Embryonic facial prominence (tissue), 1 donor: Measurements from ENCODE around the gene SLC39A9.
"Not testable (repeated sequence)": the region's sequence is repeated elsewhere in the genome, so short reads cannot be mapped to it uniquely, and the experiment has no call there.

ENCODE experiments used
- DNase-seq: peaks from one replicate; pipeline ENCODE4 v3.0.0-alpha.2; 2016; ENCODE audit errors: extremely low spot score

The SLC39A9 gene

DNA sequence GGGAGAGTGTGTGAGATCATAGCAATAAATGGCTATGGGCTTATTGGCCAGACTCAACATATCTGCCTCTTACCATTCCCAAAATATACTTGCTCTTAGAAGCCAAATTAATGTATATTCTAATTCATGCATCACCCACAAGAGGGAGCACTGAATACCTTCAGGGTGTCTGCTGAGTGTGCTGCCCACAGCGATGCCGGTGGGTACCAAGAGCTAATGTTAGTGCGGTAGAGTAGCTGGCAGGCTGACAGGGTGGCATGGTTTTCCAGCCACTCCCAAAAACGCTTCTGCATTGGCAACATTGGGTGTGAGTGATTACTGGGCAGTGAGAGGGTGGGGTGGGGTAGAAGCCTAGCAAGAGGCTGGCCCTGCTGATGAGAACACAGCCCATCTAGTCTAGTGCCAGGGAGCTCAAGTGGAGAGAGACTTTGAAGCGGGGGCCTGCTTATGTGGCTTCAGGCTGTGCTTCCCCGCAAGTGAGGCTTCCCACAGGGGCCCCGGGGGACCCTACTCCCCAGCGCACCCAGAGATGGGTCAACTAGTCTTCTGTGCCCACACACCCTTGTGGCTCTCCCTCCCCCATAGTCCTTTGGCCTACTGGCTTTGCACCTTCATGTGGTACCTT is 76.8 kb downstream of the SLC39A9 start:
- no peak for DNase-seq

DNA sequence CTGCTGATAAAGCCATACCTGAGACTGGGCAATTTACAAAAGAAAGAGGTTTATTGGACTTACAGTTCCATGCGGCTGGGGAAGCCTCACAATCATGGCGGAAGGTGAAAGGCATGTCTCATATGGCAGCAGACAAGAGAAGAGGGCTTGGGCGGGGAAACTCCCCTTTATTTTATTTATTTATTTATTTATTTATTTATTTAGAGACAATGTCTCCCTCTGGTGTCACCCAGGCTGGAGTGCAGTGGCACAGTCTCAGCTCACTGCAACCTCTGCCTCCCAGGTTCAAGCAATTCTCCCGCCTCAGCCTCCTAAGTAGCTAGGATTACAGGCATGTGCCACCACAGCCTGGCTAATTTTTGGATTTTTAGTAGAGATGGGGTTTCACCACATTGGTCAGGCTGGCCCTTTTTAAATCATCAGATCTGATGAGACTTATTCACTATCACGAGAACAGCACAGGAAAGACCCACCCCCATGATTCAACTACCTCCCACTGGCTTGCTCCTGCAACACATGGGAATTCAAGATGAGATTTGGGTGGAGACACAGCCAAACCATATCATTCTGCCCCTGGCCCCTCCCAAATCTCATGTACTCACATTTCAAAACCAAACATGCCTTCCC is 78.4 kb downstream of the SLC39A9 start:
- DNase-seq, result not testable (repeated sequence)

DNA sequence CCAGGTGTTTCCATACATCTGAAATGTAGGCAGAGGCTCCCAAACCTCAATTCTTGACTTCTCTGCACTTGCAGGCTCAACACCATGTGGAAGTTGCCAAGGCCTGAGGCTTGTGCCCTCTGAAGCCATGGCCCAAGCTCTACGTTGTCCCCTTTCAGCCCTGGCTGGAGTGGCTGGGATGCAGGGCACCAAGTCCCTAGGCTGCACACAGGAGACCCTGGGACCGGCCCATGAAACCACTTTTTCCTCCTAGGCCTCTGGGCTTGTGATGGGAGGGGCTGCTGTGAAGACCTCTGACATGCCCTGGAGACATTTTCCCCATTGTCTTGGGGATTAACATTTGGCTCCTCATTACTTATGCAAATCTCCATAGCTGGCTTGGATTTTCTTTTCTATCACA is 79.6 kb downstream of the SLC39A9 start:
- not testable (repeated sequence) for DNase-seq

DNA sequence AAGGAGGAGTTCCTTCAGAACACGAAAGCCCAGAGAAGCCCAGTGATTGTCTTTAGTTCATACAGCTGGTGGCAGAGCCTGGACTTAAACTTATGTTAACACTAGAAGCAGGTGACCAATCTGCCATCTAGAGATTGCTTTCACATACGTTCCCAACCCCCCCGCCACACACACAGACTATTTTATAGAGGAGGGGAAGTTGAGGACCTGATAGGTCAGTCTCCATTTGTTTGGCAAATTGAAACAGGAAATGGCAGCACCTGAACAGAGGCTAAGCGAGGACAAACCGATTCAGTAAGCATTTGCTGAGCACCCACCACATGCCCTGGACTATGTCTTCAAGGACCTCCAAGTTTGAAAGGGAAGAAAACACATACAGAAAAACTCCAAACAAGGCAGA is 81.2 kb downstream of the SLC39A9 start:
- DNase-seq, result no peak

DNA sequence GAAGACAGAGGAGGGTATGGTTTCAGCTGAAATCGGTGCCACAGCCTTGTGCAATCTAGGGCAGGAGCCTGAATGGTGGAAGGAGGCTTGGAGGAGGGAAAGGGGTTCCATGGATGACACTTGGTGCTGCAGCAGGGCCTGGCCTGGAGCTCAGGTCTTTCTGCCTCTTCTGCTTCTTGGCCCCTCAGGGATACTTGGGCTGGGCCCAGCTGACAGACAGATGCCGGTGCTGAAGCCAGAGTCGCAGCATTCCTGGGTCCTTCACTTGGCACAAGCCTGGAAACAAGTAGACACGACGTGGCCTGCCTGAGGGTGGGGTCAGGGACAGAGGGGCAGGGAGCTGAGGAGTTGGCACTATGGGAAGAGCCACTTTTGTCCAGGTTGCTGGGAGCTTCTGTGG is 81.6 kb downstream of the SLC39A9 start:
- no peak for DNase-seq

DNA sequence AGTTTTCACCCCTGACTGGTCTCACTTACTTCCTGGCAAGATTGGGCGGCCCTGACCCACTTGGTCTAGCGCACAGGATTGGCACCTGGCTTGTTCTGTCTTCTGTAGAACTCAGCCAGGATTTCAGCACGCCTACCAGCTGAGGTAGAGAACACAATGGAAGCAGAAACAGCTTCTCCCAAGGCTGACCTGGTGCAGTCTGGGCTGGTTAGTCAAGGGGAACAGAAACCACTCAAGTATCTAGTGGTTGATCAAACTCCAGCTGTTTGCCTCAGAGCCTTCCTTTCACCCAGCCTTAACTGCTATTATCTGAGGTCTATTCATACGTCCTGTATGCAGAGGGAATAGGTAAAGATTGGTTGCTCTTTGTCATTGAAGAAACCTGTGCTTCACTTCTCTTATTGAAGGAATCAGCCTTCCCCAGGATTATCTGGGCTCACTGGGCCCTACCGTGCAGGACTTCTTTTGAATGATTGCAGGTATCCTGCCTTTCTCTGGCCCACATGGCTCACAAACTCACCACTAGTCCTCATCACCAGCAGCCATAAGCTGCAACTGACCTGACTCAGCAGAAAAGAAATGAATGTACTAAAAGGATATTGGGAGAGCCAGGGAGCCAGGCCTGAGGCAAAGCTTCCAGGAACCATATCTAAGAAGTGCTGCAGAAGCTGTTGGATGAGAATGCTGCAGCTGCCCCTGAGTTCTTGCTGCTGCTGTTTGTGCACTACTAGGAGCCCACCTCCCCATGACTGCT is 83.5 kb downstream of the SLC39A9 start:
- no peak for DNase-seq

DNA sequence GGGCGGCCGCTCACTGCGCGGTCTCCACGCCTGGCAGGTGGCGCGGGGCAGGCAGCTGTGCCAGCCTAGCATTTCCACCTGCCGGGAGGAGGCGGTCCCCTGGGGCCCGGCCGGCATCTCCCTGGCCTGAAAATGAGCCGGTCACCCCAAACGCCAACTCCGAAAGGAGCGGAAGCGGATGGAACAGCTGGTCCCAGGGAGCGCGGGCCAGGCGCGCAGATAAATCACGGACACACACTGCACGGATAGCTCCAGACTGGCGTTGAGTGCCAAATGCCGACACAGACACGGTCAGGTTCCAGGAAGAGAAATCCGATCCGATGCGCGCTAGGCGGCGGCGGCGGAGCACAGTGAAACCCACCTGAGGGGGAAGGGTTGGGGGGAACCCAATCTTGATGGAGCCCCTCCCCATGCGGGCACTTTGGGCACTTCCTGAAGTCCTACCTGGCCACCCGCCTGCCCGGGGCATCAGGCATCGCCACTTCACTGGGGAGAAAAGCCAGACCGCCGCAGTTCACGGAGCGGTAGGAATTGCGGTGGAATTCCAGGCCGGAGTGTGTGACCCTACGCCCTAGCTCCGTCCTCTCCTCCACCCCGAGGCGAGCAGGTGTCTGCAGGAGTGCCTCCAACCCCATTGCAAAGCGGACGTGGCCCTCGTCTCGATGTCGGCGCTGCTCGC is 85.4 kb downstream of the SLC39A9 start:
- no peak for DNase-seq

DNA sequence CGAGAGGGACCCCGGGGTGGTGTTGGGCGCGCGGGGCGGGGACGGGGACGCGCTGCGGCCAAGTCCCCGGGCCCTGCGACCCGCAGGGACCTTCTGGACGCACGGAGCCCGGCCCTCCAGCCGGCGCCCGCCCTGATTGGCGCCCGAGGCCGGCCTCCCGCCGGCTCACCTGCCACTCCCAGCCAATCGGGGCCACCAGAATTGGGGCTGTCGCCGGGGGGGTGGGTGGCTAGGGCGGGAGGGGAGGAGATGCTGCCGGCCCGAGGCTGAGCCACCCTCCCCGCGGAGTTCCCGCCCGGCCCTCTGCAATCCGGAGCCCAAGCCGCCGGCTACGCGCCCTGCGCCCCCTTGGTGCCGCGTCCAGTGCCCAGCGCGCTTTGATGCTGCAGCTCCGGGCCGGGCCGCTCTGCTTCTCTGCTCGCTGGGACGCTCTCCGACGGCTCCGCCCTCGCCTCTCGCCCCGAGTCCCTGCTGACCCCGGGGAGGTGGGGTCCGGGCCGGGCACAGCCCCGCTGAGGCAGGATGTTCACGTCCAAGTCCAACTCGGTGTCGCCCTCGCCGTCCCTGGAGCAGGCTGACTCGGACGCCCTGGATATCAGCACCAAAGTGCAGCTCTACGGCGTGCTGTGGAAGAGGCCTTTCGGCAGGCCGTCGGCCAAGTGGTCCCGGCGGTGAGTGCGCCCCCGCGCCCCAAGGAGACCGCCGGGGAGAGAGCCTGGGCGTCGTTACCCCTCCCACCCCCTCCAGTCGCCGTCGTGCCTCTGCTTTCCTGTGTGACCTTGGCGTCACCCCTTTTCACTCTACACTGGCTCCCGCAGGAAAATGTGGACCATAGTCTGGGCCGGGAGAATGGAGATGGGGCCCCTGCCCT is 86.2 kb downstream of the SLC39A9 start, which contains the start of gene PLEKHD1:
Gene PLEKHD1, plus strand, starts transcription at position 285 of the 871 bp plus-strand sequence. Its CDS starts 238 bp downstream, at position 523.
- DNase-seq, result no peak

DNA sequence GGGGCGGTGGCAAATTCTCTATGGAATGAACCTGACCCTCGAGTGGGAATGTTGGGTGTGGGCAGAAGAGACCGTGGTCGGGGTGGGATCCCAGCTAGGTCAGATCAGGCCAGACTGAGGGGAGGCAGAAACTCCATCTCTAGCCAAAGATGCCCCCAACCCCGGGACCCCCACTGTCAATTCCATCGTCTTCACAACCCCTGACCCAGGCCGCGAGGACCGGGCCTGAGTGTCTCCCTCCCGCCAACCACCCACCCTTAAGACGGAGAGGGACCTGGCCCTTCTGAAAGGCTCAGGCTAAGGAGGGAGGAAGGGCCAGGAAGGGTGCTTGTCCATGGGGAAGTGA is 86.8 kb downstream of the SLC39A9 start:
- DNase-seq, result no peak

DNA sequence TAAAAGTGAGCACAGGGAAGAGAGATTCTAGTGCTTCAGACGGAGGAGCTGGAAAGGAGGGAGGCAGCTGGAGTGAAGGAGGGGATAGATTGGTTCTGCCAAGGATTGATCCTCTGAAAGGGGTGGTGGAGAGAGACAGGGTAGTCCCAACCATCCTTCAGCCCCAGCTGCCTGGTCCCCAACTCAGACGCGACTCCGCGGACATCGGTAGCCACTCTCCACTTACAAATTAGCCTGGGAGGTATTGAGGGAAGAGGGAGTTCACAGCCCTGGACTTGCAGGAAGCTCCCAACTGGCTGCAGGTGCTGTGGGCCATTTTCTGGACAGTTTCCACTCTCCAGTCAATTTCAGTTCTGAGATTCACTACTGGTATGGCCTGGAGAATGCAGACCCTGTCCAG is 87.2 kb downstream of the SLC39A9 start:
- DNase-seq, result no peak

DNA sequence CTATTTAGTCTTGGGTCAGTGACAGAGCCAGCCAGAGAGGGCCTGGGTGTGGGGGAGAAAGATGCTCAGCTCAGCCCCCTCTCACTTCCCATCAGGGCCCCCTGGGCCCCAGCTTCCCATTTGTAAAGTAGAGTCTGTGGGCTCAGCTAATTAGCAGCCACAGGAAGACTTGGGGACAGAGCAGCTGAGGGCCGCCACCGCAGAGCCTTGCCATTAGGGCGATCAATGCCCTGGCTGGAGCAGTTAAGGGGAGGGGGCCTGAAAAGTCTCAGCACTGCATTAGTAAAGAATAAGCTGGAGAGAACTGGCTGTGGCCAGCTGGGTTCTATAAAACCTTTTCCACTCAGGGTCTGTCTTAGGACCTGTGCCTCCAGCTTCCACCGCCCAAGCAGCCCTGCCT is 88.7 kb downstream of the SLC39A9 start:
- no peak for DNase-seq

DNA sequence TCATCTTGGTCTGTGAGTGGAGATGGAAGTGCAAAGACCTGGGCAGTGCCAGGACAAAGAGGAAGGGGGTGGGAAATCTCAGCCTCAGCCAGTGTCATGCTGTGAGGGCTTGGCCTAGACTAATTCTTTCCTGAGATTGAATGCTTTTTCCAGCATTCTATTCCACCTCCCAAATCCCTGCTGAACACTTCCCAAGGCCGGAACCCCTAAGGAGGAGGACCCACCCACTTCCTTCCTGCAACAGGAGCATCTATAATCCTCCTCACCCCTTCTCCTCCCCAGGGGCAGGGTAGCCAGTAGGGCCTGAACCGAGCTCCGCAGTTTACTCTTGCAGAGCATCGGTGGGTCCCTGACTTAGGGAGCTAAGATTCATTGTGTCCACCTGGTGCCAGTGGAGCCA is 89.3 kb downstream of the SLC39A9 start:
- no peak for DNase-seq

DNA sequence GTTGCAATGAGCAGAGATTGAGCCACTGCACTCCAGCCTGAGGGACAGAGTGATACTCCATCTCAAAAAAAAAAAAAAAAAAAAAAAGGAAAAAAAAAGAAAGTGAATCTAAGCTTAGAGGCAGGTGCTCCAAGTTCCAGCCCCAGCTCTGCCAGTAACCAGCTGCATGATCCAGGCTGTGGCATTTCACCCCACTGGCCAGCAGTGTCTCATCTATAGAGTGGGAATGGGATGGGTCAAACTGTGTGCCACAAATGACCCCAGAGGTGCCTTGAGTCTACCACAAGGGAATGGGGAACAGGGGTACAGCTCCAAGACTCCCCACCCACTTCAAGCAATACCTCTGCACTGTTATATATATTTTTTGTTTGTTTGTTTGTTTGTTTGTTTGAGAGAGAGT is 91.0 kb downstream of the SLC39A9 start:
- no peak for DNase-seq

DNA sequence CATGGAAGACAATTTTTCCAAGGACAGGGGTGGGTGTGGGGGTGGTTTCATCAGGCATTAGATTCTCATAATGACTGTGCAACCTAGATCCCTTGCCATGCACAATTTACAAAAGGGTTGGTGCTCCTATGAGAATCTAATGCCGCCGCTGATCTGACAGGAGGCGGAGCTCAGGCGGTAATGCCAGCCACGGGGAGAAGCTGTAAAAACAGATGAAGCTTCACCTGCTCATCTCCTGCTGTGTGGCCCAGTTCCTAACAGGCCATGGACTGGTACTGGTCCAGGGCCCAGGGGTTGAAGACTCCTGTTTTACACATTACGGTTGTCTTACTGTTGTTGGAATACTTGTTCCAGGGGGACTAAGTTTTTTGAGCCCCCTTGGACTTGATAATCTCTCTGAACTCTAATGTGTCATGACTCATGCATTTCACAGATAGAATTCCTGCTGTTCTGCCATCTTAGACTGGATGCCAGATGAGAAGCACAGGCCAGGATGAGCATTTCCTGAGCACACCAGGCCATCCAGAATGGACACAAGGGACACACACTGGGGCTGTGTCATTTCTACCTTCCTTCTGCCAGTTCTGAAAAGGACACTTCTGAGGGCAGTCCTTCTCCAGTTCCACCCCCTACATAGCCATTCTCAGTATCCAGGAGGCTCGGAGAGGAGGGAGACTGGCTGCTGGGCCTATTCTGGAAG is 91.9 kb downstream of the SLC39A9 start:
- DNase-seq, result no peak

DNA sequence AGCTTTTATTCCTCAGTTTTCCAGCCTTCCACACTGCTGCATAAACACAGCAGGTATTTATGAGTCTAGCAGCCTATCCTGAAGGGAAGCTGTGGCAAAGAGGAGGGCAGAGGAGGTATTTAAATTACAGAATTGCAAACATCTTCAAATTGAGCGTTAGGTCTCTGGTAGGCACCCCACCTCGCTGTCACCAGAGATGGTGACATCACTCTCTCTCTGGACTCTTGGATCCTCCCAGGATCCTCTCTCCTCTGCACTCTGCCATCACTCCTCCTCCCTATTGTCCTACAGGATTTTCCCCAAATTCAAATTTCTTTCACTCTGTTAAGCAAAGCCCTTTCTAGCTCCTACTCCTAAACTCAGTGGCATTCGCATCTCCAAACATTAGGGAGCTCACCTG is 92.7 kb downstream of the SLC39A9 start:
- no peak for DNase-seq

DNA sequence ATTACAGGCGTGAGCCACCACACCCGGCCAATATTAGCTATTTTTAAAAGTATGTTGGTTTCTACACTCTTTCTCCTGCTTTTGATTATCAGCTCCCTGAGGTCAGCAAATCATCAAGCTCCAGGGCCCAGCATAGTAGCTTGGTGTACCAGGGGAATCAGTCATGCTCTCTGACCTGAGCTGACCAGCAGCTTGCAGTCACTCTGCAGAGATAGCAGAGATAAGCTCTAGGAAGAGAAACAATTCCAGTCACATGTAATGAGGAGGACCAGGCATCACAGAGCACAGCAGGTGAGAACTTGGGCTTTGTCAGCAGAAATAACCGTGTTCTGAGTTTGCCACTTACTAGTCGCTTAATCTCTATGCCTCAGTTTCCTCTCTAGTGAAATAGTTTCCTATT is 94.5 kb downstream of the SLC39A9 start:
- DNase-seq, result no peak

DNA sequence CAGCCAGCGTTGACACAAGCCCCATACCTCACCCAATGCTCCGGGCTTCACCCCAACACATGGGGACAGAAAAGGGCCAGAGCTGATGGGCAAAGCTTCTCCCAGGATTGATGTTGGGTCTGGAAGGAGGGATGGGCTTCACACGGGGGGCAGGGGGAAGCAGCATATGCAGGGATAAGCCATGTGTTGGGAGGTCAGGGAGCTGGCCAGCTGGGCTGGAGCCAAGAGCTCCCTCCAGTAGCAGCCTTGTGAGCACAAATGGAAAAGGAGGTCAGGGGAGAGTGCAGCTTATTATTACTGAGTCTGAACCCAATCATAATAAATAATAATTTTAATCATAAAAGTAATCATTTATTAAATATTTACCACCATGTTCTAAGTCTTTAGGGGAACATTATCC is 95.3 kb downstream of the SLC39A9 start:
- no peak for DNase-seq

DNA sequence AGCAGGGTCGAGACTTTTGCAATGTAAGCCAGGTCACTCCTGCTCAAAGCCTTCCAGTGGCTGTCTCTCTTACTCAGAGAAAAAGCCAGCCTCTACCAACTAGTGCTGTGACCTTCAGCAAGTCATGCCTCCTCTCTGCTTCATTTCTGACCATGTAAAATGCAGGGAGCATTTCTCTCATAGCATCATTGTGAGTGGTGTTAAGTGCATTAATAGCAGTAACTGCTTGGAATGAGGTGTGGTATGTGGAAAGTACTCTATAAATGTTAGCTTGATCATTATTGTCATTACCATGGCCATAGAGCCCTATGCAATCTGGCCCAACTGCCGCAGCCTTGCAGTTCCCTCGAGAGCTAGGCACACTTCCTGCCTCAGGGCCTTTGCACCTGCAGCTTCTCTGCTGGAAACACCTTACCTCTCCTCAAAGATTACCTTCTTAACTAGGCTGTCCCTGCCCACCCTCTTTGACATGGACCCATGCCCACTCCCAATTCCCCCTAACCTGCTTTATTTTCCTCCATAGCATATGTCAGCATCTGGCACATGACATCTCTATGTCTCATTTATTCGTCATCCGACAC is 96.9 kb downstream of the SLC39A9 start:
- no peak for DNase-seq

DNA sequence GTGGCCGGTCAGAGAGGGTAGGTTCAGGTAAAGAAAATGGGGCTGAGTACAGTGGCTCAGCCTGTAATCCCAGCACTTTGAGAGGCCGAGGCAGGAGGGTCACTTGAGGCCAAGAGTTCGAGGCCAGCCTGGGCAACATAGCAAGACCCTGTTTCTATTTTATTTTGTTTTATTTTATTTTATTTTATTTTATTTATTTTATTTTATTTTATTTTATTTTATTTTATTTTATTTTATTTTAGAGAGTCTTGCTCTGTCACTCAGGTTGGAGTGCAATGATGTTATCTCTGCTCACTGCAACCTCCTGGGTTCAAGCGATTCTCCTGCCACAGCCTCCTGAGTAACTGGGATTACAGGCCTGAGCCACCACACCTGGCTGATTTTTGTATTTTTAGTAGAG is 99.4 kb downstream of the SLC39A9 start:
- not testable (repeated sequence) for DNase-seq

DNA sequence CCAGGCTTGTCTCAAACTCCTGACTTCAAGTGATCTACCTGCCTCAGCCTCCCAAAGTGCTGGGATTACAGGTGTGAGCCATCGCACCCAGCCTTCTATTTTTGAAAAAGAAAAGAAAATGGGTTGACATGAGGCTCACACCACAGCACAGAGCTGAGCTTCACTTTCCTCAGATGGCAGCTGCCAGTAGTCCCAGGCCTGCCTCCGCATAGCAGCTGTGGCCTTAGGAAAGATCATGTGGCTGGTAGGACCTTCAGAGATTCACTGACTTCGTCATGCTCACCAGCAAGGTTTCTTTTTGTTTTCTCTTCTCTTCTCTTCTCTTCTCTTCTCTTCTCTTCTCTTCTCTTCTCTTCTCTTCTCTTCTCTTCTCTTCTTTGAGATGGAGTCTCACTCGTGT is 99.8 kb downstream of the SLC39A9 start:
- DNase-seq, result not testable (repeated sequence)

DNA sequence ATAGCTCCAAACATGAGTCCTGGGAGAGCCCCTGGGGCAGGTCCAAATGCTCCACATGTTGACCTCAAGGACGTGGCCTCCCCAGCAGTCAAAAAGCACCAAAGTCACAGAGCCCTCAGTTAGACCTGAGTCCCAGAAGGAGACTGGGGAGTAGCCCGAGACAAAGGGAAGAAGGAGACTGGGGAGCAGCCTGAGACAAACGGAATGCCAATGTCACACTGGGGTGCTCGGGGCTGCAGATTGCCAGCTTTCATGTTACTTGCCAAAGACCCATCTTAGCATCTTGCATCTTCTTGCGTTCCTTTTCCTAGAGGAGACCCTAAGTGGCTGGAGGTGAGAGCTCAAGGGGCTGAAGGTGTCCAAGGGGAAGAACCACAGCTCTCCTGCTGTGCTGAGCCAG is 100.9 kb downstream of the SLC39A9 start:
- no peak for DNase-seq
